Natural killer cell (primary cell): ENCODE measurements around the gene MS4A2. TPM values are rescaled to one million over a fixed set of nuclear protein-coding genes. Genes with fewer than 3 reads are reported as not detected.

ENCODE experiments used
- ATAC-seq, 3 donors: fragments of 150-1000 bp in 2 of 3; fragments of 200-7000 bp in 1 of 3; cut with Tn5 transposase; 1 replicate in 1 of 3; 2 replicates in 2 of 3; pipeline ENCODE4 v1.10.0; 2021; ENCODE audit warnings: mild to moderate bottlenecking in 2 of 3, moderate library complexity in 2 of 3
- DNase-seq, 2 donors: peaks; one replicate each; pipeline versions ENCODE4 v3.0.0 to v3.0.0-alpha.2; 2013 to 2021; ENCODE audit warnings: mixed read lengths in 1 of 2
- H3K27ac ChIP-seq: one replicate; pipeline ENCODE4 v1.5.1; 2013; ENCODE audit warnings: mild to moderate bottlenecking, low read length
- H3K27me3 ChIP-seq: one replicate; pipeline ENCODE4 v1.6.1; 2013; ENCODE audit warnings: low read length; ENCODE audit not compliant: control insufficient read depth, insufficient read depth
- H3K36me3 ChIP-seq: one replicate; pipeline ENCODE4 v1.6.1; 2013; ENCODE audit warnings: low read length; ENCODE audit not compliant: control insufficient read depth, insufficient read depth
- H3K4me1 ChIP-seq: one replicate; pipeline ENCODE4 v1.6.1; 2013; ENCODE audit warnings: low read length; ENCODE audit not compliant: control insufficient read depth, insufficient read depth
- H3K4me3 ChIP-seq: one replicate; pipeline ENCODE4 v1.5.1; 2013; ENCODE audit warnings: low read length
- H3K9me3 ChIP-seq: one replicate; pipeline ENCODE4 v1.6.1; 2013; ENCODE audit warnings: low read length; ENCODE audit not compliant: control insufficient read depth, insufficient read depth
- H3K27ac Mint-ChIP-seq, 2 donors: one replicate each; pipeline ENCODE4 v1.8.0; 2022; ENCODE audit warnings: mild to moderate bottlenecking in 2 of 2, mixed read lengths in 2 of 2, moderate library complexity in 1 of 2
- H3K27me3 Mint-ChIP-seq, 2 donors: one replicate each; pipeline ENCODE4 v1.8.0; 2022; ENCODE audit warnings: low read depth in 2 of 2, mixed read lengths in 2 of 2
- H3K36me3 Mint-ChIP-seq: one replicate; pipeline ENCODE4 v1.8.0; 2022; ENCODE audit warnings: mixed read lengths
- H3K4me1 Mint-ChIP-seq, 2 donors: one replicate each; pipeline ENCODE4 v1.8.0; 2022; ENCODE audit warnings: mixed read lengths in 2 of 2
- H3K4me3 Mint-ChIP-seq: one replicate; pipeline ENCODE4 v1.8.0; 2022; ENCODE audit warnings: mild to moderate bottlenecking, moderate library complexity, mixed read lengths
- H3K9me3 Mint-ChIP-seq, 2 donors: one replicate each; pipeline ENCODE4 v1.8.0; 2022; ENCODE audit warnings: mixed read lengths in 2 of 2
- CTCF ChIP-seq: fragments of 200-600 bp; IDR thresholded peaks from one replicate; pipeline ENCODE4 v1.8.0; 2022; ENCODE audit warnings: antibody characterized with exemption
- WGBS: methylation state at CpG from one replicate; pipeline ENCODE4 v1.1.7; 2013; ENCODE audit warnings: missing lambda C conversion rate; ENCODE audit not compliant: insufficient coverage; 5-methylcytosine and 5-hydroxymethylcytosine counted together
- intact Hi-C: fragments of 100-400 bp; cut with micrococcal nuclease; formaldehyde crosslinking; loops from one replicate; pipeline ENCODE4 v1.14.2; 2022
- total RNA-seq, 4 donors: library from RNA; stranded (reverse); fragments of 120-200 nt in 1 of 4; gene quantifications; one replicate each; pipeline versions ENCODE4 v1.2.3 to v1.2.4, GENCODE V29; 2013 to 2022

Gene MS4A2
- total RNA-seq, 3 donors from 2014 or later (not counting 1 experiment from before 2014, with no cell fraction given) = 4.1 to 40.3 TPM; not detected in 1

GRCh38 chr11:60056349-60056969 lies 32.0 kb upstream of the MS4A2 start, which contains the start of gene MS4A3:
Gene MS4A3, plus strand, starts transcription at chr11:60056665. Its CDS starts 4,496 bp downstream, at chr11:60061161.
- H3K4me1 Mint-ChIP-seq = no peaks in the 10 kb centered on the region
- intact Hi-C loops = no loop called here
- 84% methylated on average over 7 of the region's 8 CpGs for WGBS
- H3K36me3 ChIP-seq = no peaks in the 10 kb centered on the region
- no peak within 1 kb of the TSS for H3K4me3 Mint-ChIP-seq
- no peak within 1 kb of the TSS for H3K27ac Mint-ChIP-seq
- H3K27ac ChIP-seq = no peak within 1 kb of the TSS
- H3K27me3 Mint-ChIP-seq = no peaks in the 10 kb centered on the region
- H3K4me3 ChIP-seq = no peak within 1 kb of the TSS
- no peaks in the 10 kb centered on the region for H3K4me1 ChIP-seq
- no peaks in the 10 kb centered on the region for H3K27me3 ChIP-seq
- peak in 1 of 3 donors; percentile 59 for ATAC-seq
- no peak for DNase-seq
- H3K9me3 Mint-ChIP-seq = peaks cover 0 to 2% of the 10 kb centered on the region in 2 donors
- no peak for TF ChIP-seq CTCF
- no peaks in the 10 kb centered on the region for H3K36me3 Mint-ChIP-seq
- no peaks in the 10 kb centered on the region for H3K9me3 ChIP-seq

- no peak for TF ChIP-seq CTCF
- peaks cover 0 to 2% of the 10 kb centered on the region in 2 donors for H3K9me3 Mint-ChIP-seq
- no peak for DNase-seq
These were observed 29.4 kb upstream of the MS4A2 start for GRCh38 chr11:60059052-60059451.

DNA sequence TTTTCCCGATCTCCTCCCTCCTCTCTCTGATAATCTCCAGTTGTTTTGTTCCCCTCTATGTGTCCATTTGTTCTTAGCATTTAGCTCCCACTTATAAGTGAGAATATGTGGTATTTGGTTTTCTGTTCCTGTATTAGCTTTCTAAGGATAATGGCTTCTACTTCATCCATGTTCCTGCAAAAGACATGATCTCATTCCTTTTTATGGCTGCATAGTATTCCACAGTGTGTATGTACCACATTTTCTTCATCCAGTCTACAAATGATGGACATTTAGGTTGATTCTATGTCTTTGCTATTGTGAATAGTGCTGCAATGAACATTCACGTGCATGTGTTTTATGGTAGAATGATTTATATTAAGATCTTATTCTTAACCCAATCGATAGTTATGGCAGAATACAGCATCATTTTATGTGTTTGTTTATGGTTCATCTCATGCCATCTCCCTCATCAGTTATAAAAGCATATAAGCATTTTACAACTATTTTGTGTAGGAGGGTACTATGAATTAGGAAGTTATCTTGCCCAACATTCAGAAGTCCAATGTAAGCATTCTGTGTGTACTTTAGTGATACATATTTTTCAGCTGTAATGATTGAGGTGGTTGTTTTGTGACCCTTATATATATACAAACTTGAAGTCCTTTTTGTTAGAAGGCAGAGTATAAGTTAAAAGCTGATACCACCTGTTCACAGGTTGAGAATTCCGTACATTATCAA lies 28.8 kb upstream of the MS4A2 start:
- H3K27ac ChIP-seq = no peak overlapping the region
- Mint-ChIP-seq H3K27ac (no peak overlapping the region), H3K27me3 (no peaks in the 10 kb centered on the region), H3K4me1 (no peaks in the 10 kb centered on the region), H3K36me3 (no peaks in the 10 kb centered on the region), H3K9me3 (peaks cover 0 to 2% of the 10 kb centered on the region in 2 donors), H3K4me3 (no peak overlapping the region)
- no CpG with 5 or more reads among the region's 4 CpGs for WGBS
- DNase-seq = no peak
- no peaks in the 10 kb centered on the region for H3K27me3 ChIP-seq
- intact Hi-C loops = no loop called here
- H3K36me3 ChIP-seq = no peaks in the 10 kb centered on the region
- no peaks in the 10 kb centered on the region for H3K9me3 ChIP-seq
- no peak for ATAC-seq
- H3K4me1 ChIP-seq = no peaks in the 10 kb centered on the region
- no peak overlapping the region for H3K4me3 ChIP-seq
- TF ChIP-seq CTCF = no peak

More at GRCh38 chr11:60059052-60059451, 29.4 kb upstream of the MS4A2 start:
- Histone ChIP-seq H3K4me1 (no peaks in the 10 kb centered on the region), H3K36me3 (no peaks in the 10 kb centered on the region), H3K27ac (no peak overlapping the region), H3K27me3 (no peaks in the 10 kb centered on the region), H3K9me3 (no peaks in the 10 kb centered on the region), H3K4me3 (no peak overlapping the region)
- H3K4me1 Mint-ChIP-seq = no peaks in the 10 kb centered on the region
- H3K27ac Mint-ChIP-seq = no peak overlapping the region
- intact Hi-C loops = no loop called here
- H3K4me3 Mint-ChIP-seq = no peak overlapping the region
- WGBS = no CpG with 5 or more reads among the region's 3 CpGs
- ATAC-seq = no peak
- H3K36me3 Mint-ChIP-seq = no peaks in the 10 kb centered on the region
- no peaks in the 10 kb centered on the region for H3K27me3 Mint-ChIP-seq
